IPS-18a (cell line): ENCODE data around the gene ZBTB32.

Source experiments
- H3K27ac ChIP-seq: one replicate; pipeline ENCODE4 v1.5.1; 2013; ENCODE audit warnings: low read length
- H3K27me3 ChIP-seq: one replicate; pipeline ENCODE4 v1.6.1; 2013; ENCODE audit warnings: mild to moderate bottlenecking, low read length; ENCODE audit not compliant: control insufficient read depth, insufficient read depth
- H3K36me3 ChIP-seq: one replicate; pipeline ENCODE4 v1.6.1; 2013; ENCODE audit warnings: low read depth, low read length; ENCODE audit not compliant: control insufficient read depth
- H3K4me1 ChIP-seq: one replicate; pipeline ENCODE4 v1.6.1; 2013; ENCODE audit warnings: low read depth, low read length; ENCODE audit not compliant: control insufficient read depth
- H3K4me3 ChIP-seq: one replicate; pipeline ENCODE4 v1.5.1; 2013; ENCODE audit warnings: low read length
- H3K9ac ChIP-seq: one replicate; pipeline ENCODE4 v1.6.1; 2013; ENCODE audit warnings: mild to moderate bottlenecking, low read length, moderate library complexity
- H3K9me3 ChIP-seq: one replicate; pipeline ENCODE4 v1.6.1; 2013; ENCODE audit warnings: low read depth, low read length; ENCODE audit not compliant: control insufficient read depth

The ZBTB32 gene

DNA sequence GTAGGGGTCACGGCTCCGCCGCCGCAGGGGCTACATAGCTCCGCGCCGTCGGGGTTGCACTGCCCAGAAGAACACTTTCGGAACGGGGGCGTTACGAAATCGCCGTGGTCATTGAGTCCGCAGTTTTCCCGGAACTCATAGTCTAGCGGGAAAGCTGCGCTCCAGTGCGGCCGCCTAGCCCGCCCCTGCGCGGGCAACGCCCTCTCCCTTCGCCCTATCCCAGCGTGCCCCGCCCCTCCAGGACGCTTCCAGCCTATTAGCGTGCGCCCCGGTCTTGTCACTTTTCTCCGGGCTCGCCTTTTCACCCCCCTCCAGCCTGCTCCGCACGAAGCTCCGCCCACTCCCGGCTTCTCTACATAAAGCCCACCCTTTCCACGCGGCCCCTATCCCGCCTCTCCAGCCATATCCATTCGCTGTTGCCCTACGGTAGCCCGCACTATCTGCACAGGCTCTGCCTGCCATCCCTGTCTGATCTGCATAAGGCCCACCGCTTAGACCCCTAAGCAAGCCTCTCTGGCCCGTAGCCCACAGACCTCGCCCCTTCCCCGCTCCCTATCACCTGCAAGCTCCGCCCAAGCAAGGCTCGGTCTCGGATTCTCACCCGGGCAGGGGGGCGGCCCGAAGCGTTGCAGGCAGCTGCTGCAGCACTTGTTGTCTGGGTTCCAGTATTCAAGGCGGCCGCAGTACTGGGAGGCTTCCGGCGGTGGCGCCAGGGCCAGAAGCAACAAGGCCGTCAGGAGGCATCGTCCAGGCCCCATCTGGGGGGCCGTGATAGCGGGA, 36.3 kb downstream of the ZBTB32 start:
- Histone ChIP-seq H3K27ac (peak overlapping the region; percentile 81), H3K4me1 (peaks cover 5% of the 10 kb centered on the region), H3K4me3 (peak overlapping the region; percentile 58), H3K9ac (peak overlapping the region; percentile 50), H3K9me3 (no peaks in the 10 kb centered on the region), H3K27me3 (no peaks in the 10 kb centered on the region), H3K36me3 (peaks cover 22% of the 10 kb centered on the region)

DNA sequence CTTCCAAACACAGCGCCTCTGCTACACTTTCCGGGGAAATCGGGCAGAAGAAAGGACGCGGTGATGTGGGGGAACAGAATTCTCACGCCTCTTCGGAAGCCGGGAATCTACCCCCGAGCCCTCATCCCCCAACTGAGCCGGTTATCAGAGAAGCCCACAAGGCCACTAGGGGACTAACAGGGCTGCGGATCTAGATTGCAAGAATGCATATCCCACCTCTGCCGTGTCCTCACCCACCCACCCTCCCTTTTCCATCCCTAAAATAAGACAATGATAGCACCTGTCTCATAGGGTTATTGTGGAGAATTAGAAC, 36.8 kb downstream of the ZBTB32 start:
- Histone ChIP-seq H3K4me3 (peak overlapping the region; percentile 58), H3K9me3 (no peaks in the 10 kb centered on the region), H3K36me3 (peaks cover 22% of the 10 kb centered on the region), H3K27ac (peak overlapping the region; percentile 81), H3K9ac (peak overlapping the region; percentile 50), H3K27me3 (no peaks in the 10 kb centered on the region), H3K4me1 (peaks cover 5% of the 10 kb centered on the region)

DNA sequence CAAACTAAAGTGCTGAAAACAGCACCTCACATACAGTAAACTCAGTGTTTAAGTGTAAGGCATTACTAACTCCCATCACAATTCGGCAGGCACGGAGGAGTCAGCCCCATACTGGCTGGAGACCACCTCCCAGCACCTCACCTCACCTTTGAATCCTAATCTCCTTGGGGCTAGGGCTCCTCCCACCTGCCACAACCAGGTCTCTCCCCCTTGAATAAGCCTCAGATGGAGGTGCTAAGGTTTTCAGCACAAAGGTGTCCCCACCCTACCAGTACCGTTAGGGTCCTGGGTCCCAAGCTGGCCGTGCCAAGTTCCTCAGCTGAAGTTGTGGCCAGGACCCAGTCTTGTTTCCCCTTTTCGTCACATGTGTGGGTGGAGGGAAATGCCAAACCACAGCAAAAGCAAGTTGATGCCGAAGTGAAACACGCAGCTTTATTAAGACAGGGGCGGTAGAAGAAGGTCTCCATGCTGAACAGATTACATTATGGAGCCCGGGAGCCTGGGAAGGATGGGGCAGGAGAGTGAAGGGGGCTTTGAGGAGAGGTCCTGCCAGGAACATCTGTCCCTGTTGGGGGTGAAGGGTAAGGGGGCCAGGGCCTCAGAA, 37.9 kb downstream of the ZBTB32 start, which contains the start of gene IGFLR1:
Gene IGFLR1 (minus strand): TSS at position 332 of the 604 bp plus-strand sequence. CDS start 1,272 bp downstream, outside the sequence.
- H3K27me3 ChIP-seq = no peaks in the 10 kb centered on the region
- H3K4me1 ChIP-seq = peaks cover 5% of the 10 kb centered on the region
- peaks cover 15% of the 10 kb centered on the region for H3K36me3 ChIP-seq
- no peak within 1 kb of the TSS for H3K27ac ChIP-seq
- H3K9me3 ChIP-seq = no peaks in the 10 kb centered on the region
- H3K9ac ChIP-seq = peak within 1 kb of the TSS; percentile 50
- peak within 1 kb of the TSS; percentile 58 for H3K4me3 ChIP-seq

DNA sequence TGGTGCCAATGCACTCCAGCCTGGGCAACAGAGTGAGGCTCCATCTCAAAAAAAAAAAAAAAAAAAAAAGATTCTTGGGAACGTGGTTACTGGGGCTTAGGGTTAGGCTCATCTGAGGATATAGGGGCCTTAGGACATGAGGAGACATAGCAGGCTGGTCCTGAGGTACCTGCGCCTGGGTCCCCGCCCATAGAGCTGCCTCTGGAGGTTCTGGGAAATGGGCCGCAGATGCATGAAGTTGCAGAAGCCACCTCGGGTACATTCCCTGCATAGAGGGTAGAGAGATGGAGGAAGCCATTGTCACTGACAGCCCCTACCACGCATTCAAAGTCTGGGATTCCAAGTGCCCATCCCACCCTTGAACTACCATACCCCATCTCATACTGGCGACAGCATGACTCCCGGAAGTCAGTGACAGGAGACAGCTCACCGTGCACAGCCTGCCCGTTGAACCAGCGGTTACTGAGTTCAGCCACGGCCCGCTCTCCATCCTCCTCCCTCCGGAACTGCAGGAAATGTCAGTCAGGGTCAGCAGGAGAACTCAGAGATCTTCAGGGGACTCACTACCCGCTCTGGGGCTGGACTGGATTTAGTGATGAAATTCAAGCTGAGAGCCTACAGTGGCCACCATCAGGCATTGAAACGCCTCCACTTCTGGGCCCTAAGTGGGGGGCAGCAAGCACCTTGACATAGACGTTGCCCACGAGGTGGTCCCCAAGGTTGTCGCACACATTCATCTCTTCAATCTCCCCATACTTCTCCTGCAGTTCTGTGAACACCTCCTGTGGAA, 39.5 kb downstream of the ZBTB32 start:
- H3K27me3 ChIP-seq = no peaks in the 10 kb centered on the region
- peaks cover 1% of the 10 kb centered on the region for H3K36me3 ChIP-seq
- H3K9ac ChIP-seq = peak overlapping the region; percentile 94
- peak overlapping the region; percentile 88 for H3K4me3 ChIP-seq
- H3K4me1 ChIP-seq = peaks cover 5% of the 10 kb centered on the region
- H3K27ac ChIP-seq = no peak overlapping the region
- H3K9me3 ChIP-seq = no peaks in the 10 kb centered on the region

DNA sequence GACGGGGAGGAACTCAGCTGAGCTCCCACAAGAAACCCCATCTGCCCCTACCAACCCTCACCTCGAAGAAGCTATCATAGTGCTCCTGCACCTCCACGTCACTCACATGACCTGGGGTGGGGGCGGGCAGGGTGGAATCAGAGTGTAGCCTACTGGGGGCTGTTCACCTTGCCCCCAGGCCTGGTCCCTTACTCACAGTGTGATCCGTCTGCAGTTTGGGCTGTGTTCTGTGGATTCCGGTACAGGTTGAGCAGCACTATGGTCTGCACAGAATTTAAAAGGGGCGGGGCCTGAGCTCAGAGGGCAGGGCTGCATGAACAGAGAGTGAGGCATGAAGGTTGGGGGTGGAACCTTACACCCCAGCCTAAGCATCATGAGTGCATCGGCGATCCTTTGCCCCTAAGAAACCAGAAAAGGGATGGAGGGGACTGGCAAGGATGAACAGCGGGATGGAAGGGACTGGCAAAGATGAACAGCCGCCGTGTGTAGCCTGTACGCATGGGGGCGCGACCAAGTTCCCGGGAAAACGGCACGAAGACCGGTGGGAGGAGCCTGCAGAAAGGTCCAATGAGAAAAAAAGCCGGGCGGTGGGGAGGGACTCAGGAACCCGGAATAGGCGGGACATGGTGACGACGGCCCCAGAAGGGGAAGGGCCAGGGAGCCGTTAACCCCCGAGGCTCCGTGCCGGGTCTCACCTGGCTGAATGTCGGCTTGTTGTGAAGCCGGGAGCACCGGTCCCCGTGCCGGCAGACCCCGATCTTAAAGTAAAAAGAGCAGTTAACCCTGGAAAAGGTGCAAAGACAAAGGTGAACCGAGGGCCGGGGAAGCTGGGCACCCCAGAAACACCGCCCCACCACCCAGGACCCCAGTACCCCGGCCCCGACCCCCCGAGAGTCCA, 40.3 kb downstream of the ZBTB32 start:
- Histone ChIP-seq H3K36me3 (no peaks in the 10 kb centered on the region), H3K27ac (peak overlapping the region; percentile 91), H3K27me3 (no peaks in the 10 kb centered on the region), H3K4me3 (peak overlapping the region; percentile 88), H3K4me1 (peaks cover 5% of the 10 kb centered on the region), H3K9me3 (no peaks in the 10 kb centered on the region), H3K9ac (peak overlapping the region; percentile 94)

DNA sequence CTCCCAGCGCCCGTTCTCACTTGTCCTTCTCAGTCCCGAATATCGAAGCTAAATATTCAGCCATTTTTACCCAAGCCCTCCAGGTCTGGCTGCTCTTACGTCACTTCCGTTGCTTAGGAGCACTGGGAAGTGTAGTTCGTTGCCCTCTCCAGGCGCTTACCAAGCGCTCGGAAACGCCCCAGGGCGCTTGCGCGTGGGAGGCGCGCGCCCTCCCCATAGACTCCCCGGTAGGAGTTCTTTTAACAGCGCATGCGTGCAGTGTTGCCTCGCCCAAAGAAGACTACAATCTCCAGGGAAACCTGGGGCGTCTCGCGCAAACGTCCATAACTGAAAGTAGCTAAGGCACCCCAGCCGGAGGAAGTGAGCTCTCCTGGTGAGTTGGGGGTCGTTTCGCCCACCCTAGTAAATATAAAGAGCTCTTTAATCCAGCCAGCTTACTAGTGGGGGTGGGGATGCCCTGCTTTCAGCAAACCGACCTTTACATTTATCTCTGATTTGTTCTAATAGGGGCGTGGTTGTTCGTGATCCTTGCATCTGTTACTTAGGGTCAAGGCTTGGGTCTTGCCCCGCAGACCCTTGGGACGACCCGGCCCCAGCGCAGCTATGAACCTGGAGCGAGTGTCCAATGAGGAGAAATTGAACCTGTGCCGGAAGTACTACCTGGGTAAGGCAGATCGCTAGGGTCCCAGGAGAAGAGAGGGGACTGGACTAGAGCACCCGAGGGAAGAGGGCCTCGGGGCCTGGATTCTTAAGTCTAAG, 41.1 kb downstream of the ZBTB32 start, which contains the start of the genes PSENEN and U2AF1L4:
Gene PSENEN (plus strand): TSS at position 324 of the 759 bp plus-strand sequence. CDS start 280 bp downstream, at position 604.
Gene U2AF1L4 (minus strand): TSS at position 91 of the 759 bp plus-strand sequence. CDS start 27 bp downstream, at position 64.
- no peaks in the 10 kb centered on the region for H3K27me3 ChIP-seq
- H3K27ac ChIP-seq = peak within 1 kb of the TSS; percentile 91
- no peaks in the 10 kb centered on the region for H3K36me3 ChIP-seq
- peak within 1 kb of the TSS; percentile 94 for H3K9ac ChIP-seq
- no peaks in the 10 kb centered on the region for H3K9me3 ChIP-seq
- H3K4me3 ChIP-seq = peak within 1 kb of the TSS; percentile 88
- peaks cover 5% of the 10 kb centered on the region for H3K4me1 ChIP-seq

DNA sequence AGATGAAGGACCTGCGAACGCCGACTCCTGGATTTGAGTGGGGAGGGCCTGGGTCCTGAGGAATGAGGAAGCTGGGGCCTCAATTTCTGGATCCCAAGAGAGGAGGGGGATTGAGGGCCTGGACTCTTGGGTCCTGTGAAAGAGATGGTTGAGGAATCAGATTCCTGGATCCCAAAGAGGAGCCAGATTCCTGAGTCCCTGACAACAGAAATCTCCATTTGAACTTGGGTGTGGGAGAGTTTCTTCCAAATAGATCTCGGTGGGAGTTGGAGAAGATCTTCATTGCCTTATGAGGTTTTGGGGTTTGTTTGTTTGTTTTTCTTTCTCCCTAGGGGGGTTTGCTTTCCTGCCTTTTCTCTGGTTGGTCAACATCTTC, 41.7 kb downstream of the ZBTB32 start:
- no peaks in the 10 kb centered on the region for H3K27me3 ChIP-seq
- H3K27ac ChIP-seq = peak overlapping the region; percentile 63
- H3K9ac ChIP-seq = peak overlapping the region; percentile 94
- no peaks in the 10 kb centered on the region for H3K36me3 ChIP-seq
- peaks cover 5% of the 10 kb centered on the region for H3K4me1 ChIP-seq
- no peaks in the 10 kb centered on the region for H3K9me3 ChIP-seq
- H3K4me3 ChIP-seq = peak overlapping the region; percentile 88

DNA sequence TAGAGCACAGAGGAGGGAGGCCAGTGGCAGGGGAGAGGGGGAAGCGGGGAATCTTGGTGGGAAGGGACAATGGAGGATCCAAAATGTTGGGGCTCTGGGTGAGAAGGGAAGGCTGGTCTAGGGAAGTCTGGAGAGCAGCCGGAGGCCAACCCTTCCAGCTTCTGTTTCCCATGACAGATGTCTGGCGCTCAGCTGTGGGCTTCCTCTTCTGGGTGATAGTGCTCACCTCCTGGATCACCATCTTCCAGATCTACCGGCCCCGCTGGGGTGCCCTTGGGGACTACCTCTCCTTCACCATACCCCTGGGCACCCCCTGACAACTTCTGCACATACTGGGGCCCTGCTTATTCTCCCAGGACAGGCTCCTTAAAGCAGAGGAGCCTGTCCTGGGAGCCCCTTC, 42.2 kb downstream of the ZBTB32 start:
- Histone ChIP-seq H3K4me3 (peak overlapping the region; percentile 88), H3K27me3 (no peaks in the 10 kb centered on the region), H3K27ac (no peak overlapping the region), H3K4me1 (peaks cover 5% of the 10 kb centered on the region), H3K9me3 (no peaks in the 10 kb centered on the region), H3K9ac (peak overlapping the region; percentile 94), H3K36me3 (no peaks in the 10 kb centered on the region)

DNA sequence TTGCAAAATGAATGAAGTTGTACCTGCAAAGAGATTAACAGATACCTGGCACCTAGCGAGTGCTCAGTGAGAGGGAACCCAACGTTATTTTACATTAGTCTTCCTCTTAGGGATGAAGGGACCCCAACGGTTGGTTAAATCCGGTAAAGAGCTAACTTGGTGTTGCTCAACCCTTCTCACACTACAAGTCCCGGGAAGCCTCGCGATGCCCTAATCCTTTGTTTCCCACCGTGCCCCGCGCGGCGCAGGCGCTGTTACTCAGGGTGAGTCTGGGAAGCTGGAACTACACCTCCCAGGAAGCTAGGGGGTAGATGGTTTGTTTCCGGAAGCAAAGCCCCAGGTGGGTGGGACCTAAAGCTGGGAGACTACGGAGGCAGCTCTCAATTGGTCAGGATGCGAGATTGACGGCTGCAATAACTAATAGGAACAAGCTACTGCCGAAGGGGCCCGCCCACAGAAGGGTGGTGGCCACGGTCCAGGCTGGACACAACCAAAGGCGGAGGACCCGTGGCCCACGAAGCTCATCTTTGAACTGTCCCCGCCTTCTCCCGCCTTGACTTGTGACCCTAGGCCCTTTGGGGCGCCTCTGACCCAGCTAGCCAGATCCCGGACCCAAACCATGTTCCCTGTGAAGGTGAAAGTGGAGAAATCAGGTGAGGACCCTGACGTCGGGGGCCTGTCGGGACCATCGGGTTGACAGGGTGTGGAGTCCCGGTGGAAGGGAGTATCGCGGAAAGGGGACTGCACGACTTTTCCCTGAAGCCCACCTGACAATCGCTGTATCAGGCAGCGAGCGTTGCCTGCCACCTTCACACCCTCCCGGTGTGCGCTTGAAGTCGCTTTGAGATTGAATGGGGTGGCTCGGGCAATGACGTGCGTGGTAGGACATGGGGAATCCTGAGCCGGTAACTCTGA, 44.0 kb downstream of the ZBTB32 start, which contains the start of gene LIN37:
Gene LIN37 (plus strand): TSS at position 471 of the 915 bp plus-strand sequence. CDS start 149 bp downstream, at position 620.
- Histone ChIP-seq H3K27me3 (no peaks in the 10 kb centered on the region), H3K4me1 (peaks cover 5% of the 10 kb centered on the region), H3K36me3 (no peaks in the 10 kb centered on the region), H3K27ac (no peak within 1 kb of the TSS), H3K9me3 (no peaks in the 10 kb centered on the region), H3K4me3 (peak within 1 kb of the TSS; percentile 86), H3K9ac (peak within 1 kb of the TSS; percentile 24)
